ENCODE data around the gene STON2.
"Not testable (repeated sequence)": the region's sequence is repeated elsewhere in the genome, so short reads cannot be mapped to it uniquely, and the experiment has no call there.

Gene STON2

DNA sequence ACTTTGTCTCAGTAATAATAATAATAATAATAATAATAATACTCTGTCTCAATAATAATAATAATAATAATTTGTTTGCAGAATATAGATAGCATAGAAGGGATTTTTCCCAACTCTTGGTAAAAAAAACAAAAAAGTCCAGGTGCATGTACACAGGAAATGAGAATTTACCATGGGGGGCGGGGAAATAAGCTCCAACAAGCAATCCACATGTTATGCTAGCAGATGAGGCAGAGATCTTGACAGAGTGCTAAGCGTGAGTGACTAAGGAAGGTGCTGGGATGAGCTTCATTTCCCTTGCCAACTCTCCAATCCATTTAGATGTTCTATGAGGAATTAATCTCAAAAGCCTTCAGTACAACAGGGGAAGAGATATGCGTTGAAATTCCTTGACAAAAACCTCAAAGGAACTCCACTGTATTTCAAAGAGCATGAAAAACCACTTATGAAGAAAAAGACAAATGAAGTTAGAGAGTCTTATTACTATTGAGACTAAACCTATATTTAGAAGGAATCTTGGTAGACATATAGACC, 134.4 kb downstream of the STON2 start:
- no peak for DNase-seq (ENCODE audit: low read depth)

DNA sequence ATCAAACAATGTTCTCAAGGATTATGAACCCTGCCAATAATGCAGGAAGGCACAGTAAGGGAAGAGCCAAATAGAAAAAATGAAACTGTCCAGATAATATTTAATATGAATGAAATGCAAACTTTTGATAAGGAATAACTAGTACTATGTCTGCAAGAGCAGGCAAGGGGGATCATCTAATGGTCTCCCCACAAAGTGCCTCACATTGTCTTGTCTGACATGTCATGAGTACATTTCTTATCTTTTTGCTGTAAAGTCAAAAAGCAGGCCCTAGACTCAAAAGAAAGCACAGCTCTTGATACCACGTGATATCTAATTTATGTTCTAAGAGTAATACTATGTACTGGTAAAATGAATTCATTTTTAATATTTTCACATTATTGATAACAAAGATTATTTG, 135.5 kb downstream of the STON2 start:
- no peak for DNase-seq (ENCODE audit: low read depth)

DNA sequence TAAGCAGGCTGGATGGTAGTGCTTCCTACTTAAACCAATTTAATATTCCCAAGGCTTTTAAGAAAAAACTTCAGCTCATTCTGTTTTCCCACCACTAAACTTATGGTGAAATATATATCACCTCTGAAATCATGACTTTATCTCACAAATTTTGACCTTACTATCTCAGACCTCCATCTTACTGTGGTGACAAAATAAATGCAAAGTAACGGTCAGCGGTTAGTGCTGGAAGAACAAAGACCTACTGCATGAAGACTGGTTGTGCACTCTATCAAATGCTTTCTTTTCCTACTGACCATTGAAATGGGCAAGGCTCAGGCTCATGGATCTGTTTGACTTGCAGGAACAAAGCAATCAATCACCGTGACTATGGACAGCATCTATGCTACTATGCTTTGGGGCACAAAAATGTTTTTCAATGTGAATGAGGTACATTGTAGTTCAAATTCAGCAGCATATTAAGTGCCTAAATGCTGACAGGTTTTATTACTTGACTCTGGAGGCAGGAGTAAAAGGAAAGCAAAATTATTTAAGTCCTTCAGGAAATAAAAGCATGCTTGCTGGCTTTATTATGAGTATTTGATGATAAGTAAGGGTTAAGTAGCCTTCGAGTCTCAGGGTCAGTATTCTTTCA, 136.2 kb downstream of the STON2 start:
- no peak for DNase-seq (ENCODE audit: low read depth)

DNA sequence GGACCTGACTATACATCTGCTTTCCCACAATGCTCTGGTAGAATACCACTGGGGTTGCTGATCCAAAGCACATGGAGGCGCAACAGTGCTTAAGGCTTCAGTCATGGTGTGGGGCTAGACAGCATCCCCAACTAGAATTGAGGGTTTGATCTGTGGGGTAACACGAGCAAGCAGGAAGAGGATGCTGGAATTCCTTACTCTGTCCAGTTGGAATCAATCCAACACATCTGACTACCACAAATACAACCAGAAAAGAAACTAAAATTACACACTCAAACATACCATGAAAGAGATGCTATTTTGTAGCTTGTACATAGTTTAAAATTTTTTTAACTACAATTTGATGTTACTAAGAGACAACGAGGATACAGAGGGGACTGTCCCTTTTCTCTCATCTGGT, 138.9 kb downstream of the STON2 start:
- no peak for DNase-seq (ENCODE audit: low read depth)

DNA sequence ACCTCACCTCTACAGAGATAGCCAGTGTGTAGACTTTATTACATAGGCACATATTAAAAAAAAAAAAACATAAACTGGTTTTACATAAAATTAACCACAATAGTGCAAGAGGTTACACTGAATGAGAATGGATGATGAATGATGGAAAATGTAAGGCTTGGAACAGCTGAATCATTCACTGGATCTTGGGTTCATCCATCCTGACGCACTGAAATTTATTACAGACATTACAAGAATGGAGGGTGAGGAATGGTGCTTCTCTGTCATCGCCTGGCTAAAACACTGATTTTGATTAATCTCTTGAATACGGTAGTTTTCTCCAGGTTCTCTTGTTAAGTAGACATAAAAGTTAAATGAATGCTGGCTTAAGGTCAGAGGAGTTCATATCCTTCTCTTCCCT, 139.4 kb downstream of the STON2 start:
- no peak for DNase-seq (ENCODE audit: low read depth)

DNA sequence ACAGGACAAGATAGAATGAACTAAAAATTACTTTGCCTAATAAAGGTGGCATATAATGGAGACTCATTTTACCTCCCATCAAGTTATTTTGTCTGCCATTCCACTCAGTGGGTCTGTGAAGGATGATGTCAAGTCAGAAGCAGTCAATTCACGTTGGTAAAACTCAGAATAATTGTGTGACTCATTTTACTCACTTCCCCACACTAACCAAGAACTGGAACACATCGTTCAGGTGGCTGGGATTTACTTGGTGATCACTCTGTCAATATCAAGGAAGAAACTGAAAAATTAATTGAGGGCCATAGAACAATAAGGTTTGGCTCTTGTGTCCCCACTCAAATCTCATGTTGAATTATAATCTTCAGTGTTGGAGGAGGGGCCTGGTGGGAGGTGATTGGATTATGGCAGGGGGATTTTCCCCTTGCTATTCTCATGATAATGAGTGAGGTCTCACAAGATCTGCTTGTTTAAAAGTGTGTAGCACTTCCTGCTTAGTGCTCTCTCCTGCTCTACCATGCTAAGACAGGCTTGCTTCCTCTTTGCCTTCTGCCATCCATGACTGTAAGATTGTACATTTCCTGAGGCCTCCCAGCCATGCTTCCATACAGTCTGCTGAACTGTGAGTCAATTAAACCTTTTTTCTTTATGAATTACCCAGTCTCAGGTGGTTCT, 143.7 kb downstream of the STON2 start:
- DNase-seq (ENCODE audit: low read depth), result no peak

DNA sequence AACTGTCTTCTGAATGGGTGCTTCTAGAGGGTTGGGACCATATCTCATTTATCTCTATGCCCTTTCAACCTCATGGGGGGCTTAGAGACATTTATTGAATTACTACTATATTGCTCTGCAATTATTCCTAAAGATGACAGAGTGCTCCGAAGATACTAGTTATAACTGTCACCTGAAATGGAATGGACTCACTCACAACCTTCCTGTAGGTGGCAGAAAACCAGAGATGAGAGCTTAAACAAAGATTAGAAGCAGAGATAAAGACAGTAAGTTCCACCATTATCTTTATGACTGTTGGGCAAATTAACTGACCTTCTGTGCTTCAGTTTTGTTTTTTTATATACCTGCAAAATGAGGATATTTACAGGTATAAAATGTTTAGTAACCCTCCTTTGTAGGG, 147.8 kb downstream of the STON2 start:
- no peak for DNase-seq (ENCODE audit: low read depth)

DNA sequence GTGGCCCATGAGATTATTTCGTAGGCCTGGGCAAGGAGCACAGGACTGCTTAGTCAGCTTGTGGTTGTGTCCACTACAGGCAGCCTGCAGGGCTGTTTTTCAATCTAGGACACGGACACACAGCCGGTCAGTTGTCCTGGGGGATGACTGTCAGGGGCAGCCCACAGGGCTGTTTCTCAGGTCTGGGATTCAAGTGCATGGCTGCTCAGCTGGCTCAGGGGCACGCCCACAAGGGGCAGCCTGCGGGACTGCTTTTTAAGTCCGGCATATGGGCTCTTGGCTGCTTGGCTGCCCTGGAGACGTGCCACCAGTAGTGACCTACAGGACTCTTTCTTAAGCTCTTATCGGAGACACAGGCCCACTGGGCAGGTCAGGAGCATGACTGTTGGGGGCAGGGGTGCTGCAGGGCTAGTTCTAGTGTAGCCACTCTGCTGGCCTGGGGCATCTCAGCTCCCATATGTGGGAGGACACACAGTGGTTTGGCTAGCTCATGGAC, 152.8 kb downstream of the STON2 start:
- no peak for DNase-seq (ENCODE audit: low read depth)

DNA sequence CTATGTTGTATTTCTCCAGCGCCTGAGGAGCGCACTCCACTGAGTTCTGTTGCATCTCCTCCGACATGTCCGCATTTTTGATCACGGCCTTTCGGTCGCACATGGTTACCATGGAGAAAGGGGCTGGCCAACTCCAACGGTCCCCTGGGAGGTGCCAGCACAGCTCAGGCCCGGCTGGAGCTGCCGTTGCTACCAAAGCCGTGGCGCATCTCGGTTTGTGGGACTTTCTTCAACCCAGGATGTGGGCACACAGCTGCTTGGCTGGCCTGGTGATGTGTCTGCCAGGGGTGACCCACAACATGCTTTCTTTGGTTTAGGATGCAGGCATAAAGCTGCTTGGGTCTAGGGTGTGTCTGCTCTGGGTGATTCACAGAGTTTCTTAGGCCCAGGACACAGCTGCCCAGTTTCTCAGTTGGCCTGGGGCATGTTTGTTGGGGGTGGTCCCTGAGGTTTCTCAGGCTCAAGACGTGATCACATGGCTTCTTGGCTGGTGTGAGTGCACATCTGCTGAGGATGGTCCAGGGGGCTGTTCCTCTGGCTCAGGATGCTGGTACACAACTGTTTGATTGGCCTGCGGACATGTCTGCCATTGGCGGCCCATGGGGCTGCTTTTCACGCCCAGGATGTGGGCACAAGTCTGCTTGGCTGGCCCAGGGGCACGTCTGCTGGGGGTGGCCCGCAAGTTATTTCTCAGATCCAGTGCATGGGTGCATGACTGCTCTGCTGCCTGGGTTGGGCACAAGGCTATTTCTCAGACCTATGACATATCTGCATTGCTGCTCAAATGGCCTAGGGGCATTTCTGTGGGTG, 153.5 kb downstream of the STON2 start:
- DNase-seq (ENCODE audit: low read depth), result no peak

DNA sequence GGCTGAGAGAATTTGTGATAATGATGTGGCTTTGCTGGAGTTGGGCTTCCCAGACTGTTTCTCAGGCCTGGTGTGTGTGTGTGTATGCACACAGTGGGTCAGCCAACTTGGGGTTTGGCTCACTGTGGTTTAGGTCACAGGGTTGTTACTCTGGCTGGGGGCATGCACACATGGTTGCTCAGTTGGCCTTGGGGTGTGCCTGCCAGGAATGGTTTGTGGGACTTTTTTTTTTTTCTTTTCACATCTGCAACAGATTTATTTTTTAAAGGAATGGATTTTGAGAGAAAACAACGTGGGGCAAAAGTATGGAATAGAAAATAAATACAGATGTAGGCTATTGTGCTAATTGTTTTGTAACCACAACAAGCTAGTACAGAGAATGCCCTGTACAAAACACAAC, 154.4 kb downstream of the STON2 start:
- DNase-seq (ENCODE audit: low read depth), result no peak

DNA sequence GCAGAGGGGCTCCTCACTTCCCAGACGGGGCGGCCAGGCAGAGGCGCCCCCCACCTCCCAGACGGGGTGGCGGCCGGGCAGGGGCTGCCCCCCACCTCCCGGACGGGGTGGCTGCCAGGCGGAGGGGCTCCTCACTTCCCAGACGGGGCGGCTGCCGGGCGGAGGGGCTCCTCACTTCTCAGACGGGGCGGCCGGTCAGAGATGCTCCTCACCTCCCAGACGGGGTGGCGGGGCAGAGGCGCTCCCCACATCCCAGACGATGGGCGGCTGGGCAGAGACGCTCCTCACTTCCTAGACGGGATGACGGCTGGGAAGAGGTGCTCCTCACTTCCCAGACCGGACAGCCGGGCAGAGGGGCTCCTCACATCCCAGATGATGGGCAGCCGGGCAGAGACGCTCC, 155.7 kb downstream of the STON2 start:
- DNase-seq (ENCODE audit: low read depth), result not testable (repeated sequence)

DNA sequence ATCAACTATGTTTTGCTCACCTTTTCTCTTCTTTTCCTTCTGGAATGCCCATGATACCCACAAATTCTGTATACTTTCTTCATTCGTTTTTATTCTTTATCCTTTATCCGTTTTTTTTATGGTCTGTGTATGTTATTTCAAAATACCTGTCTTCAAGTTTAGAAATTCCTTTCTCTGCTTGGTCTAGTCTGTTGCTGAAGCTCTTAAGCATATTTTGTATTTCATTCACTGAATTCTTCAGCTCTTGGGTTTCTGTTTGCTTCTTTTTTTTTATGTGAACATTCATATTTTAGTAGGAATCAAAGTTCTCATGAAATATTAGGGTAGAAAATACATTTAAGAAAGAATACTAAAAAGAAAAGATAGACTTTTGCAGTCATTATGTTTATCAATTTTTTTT, 156.6 kb downstream of the STON2 start:
- DNase-seq (ENCODE audit: low read depth), result no peak

DNA sequence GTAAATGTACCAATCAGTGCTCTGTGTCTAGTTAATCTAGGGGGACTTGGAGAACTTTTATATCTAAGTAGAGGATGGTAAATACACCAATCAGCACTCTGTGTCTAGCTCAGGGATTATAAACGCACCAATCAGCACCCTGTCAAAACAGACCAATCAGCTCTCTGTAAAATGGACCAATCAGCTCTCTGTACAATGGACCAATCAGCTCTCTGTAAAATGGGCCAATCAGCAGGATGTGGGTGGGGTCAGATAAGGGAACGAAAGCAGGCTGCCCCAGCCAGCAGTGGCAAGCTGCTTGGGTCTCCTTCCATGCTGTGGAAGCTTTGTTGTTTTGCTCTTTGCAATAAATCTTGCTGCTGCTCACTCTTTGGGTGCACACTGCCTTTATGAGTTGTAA, 163.3 kb downstream of the STON2 start:
- not testable (repeated sequence) for DNase-seq (ENCODE audit: low read depth)

DNA sequence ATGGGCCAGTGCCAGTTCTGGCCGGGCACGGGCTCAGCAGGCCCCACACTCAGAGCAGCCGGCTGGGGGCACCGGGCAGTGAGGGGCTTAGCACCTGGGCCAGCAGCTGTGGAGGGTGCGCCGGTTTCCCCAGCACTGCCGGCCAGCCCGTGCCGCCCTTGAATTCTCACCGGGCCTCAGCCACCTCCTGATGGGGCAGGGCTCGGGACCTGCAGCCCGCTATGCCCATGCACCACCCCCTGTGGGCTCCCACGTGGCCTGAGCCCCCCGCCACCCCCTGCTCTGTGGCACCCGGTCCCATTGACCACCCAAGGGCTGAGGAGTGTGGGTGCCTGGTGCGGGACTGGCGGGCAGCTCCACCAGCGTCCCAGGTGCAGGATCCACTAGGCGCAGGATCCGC, 164.0 kb downstream of the STON2 start:
- no peak for DNase-seq (ENCODE audit: low read depth)

DNA sequence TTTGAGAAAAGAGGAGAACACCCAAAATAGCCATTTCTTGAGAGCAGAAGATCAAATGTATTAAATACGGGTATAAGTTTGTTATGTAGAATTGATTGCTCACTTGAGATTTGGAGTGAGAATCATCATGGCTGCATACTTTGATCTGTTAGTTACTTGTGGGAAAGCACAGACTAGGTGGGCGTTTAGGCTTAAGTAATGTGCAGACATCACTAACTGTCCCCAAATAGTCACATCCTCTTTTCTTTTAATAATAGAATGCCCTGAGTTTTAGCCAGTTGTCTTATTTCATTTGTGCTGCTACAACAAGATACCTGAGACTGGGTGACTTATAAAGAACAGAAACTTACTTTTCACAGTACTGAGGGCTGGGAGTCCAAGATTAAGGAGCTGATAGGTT, 165.0 kb downstream of the STON2 start:
- no peak for DNase-seq (ENCODE audit: low read depth)

DNA sequence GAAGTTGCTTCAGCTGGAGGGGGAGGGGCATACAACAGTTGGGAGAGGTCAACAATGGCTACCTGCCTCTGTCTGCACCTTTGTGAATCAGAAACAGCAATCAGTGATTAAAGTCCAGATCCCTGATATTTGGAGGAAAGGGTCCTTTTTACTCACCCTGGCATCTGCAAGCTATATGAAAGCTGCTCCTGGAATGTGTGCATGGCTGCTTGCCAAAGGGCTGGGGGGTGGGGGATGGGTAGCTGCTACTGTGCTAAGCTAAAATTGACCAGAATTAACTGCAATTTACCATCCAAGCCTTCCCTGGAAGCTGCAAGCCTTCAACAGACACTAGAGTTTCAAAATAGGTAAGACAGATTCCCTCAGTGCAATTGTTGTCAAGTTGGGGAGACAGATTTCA, 165.8 kb downstream of the STON2 start:
- no peak for DNase-seq (ENCODE audit: low read depth)

DNA sequence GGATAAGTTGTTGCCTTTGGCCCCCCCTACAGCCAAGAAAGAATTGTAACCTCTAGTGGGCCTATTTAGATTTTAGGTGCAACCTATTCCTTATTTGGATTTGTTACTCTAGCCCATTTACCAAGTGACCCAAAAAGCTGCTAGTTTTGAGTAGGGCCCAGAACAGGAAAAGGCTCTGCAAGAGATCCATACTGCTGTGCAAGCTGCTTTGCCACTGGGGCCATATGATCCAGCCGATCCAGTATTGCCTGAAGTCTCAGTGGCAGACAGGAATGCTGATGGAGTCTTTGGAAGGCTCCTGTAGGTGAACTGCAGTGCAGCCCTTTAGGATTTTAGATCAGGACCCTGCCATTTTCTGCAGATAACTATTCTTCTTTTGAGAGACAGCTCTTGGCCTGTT, 166.5 kb downstream of the STON2 start:
- DNase-seq (ENCODE audit: low read depth), result no peak

DNA sequence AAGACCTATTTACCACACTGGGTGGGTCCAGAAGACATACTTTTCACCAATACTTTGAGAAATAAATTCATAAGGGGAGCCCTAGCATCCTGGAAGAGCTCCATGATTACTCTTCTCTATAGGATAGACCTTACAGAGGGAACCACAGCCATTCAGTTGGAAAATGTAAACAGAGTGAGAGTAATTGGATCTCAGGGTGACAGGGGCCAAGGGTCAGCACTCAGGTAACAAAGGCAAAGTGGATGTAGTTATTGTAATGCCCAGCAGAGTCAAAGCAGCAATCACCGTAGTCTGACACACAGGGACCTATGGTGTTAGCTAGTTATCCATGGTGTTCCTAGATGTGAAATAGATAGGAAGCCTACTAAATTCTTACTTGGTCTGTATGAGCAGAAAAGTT, 168.6 kb downstream of the STON2 start:
- no peak for DNase-seq (ENCODE audit: low read depth)

DNA sequence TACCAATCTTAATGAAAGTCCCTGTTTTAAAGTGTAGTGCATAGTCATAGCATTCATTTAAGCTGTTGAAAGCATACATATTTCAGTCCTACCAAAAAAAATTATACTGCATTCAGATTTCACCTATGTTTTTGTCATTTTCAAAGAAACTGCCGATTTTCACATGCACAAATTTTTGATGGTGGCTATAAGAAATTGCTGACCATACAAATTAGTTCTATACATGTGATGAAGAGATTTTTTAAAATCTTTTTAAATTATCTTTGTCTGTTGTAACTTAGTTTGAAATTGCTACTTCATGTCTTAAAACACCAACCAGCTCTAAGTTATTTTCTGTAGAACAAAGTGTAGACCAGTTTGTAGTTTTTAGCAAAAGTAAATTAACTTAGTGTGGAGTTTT, 175.9 kb downstream of the STON2 start:
- no peak for DNase-seq (ENCODE audit: low read depth)

DNA sequence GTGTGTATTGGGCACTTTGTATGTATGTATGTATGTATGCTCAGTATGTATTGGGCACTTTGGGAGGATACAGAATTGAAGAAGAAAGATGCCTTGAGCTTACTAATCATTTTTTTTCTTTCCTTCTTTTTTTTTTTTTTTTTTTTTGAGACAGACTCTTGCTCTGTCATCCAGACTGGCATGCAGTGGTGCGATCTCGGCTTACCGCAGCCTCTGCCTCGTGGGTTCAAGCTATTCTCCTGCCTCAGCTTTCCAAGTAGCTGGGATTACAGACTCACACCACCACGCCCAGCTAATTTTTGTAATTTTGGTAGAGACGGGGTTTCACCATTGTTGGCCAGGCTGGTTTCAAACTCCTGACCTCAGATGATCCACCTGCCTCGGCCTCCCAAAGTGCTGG, 176.3 kb downstream of the STON2 start:
- DNase-seq (ENCODE audit: low read depth), result not testable (repeated sequence)

DNA sequence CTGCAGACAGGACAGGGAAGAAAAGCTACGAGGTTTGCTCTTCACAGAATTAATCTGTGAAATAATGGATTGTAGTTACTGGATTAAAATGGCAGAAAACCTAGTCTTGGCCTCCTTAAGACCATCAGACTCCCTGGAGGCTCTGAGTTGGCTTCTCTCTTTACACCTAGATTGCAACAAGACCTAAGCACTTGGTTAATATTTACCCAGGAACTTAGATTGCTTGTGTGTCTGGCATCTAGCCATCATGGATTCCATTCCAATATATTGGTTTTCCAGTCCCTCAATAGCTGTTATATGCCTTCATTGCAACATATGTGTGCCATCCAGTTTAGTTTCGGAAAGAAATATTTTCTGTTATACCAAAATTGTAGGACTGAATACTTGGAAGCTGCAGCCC, 177.4 kb downstream of the STON2 start:
- DNase-seq (ENCODE audit: low read depth), result no peak

DNA sequence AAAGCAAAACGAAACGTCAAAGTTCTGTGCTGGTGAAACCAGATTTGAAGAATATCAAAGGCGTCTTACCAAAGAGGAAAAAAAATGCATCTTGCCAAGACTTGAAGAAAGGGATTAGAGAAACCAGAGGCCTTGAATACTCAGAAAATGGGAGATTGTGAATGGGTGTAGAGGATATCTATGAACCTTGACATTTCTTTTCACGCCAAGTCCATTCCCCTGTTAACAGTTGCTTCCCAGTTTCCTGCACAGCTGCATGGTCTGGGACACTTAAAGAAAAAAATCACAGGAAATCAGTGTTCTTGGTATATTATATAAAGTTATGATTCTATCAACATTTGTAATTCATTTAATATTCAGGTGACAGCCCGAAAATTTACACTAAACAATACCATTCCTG, 178.0 kb downstream of the STON2 start:
- no peak for DNase-seq (ENCODE audit: low read depth)

DNA sequence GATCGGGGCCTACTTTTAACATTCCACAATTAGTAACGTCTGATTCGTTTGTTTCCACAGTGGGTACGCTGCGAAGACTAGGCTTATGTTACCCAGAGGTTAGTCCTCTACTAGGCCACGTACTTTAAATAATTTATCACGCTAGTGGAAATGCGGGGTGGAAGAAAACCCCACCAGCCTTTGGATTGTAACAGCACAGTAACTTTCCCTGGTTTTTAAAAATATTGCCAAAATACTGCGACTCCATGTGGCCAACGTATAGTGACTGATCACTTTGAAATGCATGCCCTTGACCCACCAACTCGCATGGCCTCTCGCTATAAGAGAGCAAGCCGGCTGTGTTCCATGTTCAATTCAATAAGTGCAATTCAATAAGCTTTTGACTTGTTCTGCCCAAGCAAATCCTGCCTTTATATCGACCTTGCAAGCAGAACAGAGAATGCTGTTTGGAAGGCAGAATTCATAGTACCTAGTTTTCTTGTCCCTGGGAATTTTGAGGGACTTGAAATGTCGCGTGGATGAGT, 178.5 kb downstream of the STON2 start:
- DNase-seq (ENCODE audit: low read depth), result no peak

Measured in stimulated activated CD8-positive, alpha-beta memory T cell treated with anti-CD3 and anti-CD28 coated beads, Interleukin-15, amount 100 ng/mL, for 1 hour (primary cell).